Nephron (organoid): ENCODE results near the gene LYRM7.
"Not testable (repeated sequence)": the region's sequence is repeated elsewhere in the genome, so short reads cannot be mapped to it uniquely, and the experiment has no call there.

Source experiments
- H3K27ac Mint-ChIP-seq, 3 experiments: 2 replicates each; pipeline ENCODE4 v1.8.0; 2020; ENCODE audit warnings: mixed read lengths in 3 of 3, mild to moderate bottlenecking in 2 of 3, moderate library complexity in 1 of 3
- H3K27me3 Mint-ChIP-seq: 2 replicates; pipeline ENCODE4 v1.8.0; 2021; ENCODE audit warnings: low read depth, mild to moderate bottlenecking, moderate library complexity, mixed read lengths
- H3K36me3 Mint-ChIP-seq: 2 replicates; pipeline ENCODE4 v1.8.0; 2020; ENCODE audit warnings: low read depth, mixed read lengths
- H3K4me1 Mint-ChIP-seq: 2 replicates; pipeline ENCODE4 v1.8.0; 2020; ENCODE audit warnings: mixed read lengths
- H3K4me3 Mint-ChIP-seq, 3 experiments: 2 replicates each; pipeline ENCODE4 v1.8.0; 2020; ENCODE audit warnings: mild to moderate bottlenecking in 3 of 3, mixed read lengths in 3 of 3, moderate library complexity in 2 of 3
- H3K9me3 Mint-ChIP-seq: 2 replicates; pipeline ENCODE4 v1.8.0; 2020; ENCODE audit warnings: mixed read lengths
- TF ChIP-seq, protein P1 (sequence below), 3 experiments: fragments of 200-600 bp; sonication (generic); IDR thresholded peaks; one replicate each; pipeline ENCODE4 v1.5.0; 2021; ENCODE audit warnings: antibody characterized with exemption in 3 of 3; ENCODE audit not compliant: unreplicated experiment in 3 of 3

Gene LYRM7

DNA sequence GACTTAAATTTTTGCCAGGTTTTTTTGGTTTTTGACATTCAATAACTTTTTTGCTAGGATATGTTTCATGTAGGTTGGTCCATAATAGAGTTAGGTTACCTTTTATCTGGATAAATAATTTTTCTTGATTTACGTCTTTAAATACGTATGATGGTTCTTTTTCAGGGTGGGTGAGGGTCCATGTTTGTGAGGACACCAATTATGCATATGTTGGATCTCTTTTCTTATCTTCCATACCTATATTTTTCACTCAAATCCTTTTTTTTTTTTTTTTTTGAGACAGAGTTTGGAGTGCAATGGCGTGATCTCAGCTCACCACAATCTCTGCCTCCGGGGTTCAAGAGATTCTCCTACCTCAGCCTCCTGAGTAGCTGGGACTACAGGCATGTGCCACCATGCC is 75.8 kb downstream of the LYRM7 start:
- Mint-ChIP-seq H3K4me3 (no peak overlapping the region), H3K4me1 (no peaks in the 10 kb centered on the region), H3K27ac (no peak overlapping the region), H3K27me3 (peaks cover 4% of the 10 kb centered on the region), H3K36me3 (no peaks in the 10 kb centered on the region), H3K9me3 (peaks cover 3% of the 10 kb centered on the region)
- TF ChIP-seq, protein P1, sequence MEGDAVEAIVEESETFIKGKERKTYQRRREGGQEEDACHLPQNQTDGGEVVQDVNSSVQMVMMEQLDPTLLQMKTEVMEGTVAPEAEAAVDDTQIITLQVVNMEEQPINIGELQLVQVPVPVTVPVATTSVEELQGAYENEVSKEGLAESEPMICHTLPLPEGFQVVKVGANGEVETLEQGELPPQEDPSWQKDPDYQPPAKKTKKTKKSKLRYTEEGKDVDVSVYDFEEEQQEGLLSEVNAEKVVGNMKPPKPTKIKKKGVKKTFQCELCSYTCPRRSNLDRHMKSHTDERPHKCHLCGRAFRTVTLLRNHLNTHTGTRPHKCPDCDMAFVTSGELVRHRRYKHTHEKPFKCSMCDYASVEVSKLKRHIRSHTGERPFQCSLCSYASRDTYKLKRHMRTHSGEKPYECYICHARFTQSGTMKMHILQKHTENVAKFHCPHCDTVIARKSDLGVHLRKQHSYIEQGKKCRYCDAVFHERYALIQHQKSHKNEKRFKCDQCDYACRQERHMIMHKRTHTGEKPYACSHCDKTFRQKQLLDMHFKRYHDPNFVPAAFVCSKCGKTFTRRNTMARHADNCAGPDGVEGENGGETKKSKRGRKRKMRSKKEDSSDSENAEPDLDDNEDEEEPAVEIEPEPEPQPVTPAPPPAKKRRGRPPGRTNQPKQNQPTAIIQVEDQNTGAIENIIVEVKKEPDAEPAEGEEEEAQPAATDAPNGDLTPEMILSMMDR (IDR thresholded peaks at IDR 0.05; ENCODE audit: unreplicated experiment in 3 of 3): no peak

DNA sequence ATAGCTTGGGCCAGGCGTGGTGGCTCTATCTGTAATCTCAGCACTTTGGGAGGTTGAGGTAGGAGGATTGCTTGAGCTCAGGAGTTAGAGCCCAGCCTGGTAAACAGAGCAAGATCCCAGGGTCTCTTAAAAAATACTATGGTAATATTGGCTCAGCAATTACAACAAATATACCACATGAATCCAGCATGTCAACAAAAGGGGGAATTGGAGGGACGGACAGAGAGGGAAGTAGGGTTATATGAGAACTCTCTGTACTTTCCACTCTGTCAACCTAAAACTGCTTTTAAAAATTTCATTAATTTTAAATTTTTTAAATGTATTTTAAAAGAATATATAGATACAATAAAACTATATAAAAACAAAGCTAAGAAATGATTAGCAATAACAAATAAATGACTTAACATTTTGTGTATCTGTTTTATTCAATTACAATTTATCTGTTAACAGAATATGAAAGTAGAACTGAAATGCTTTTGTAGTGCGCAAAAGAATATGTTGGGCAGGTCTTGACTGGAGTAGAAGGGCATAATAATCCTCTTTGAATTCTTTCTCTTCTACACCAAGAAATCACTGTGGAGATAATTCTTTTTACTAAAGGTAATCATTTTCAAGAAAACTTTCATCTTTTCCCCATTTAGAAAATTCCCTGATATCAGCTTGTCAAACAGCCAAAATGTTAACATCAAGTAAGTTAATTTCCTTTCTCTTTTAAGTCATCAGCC is 80.2 kb downstream of the LYRM7 start:
- Mint-ChIP-seq H3K27ac (no peak overlapping the region), H3K36me3 (no peaks in the 10 kb centered on the region), H3K4me1 (no peaks in the 10 kb centered on the region), H3K4me3 (no peak overlapping the region), H3K9me3 (peaks cover 3% of the 10 kb centered on the region), H3K27me3 (peaks cover 4% of the 10 kb centered on the region)
- TF ChIP-seq, protein P1 (IDR thresholded peaks at IDR 0.05; ENCODE audit: unreplicated experiment in 3 of 3): no peak

DNA sequence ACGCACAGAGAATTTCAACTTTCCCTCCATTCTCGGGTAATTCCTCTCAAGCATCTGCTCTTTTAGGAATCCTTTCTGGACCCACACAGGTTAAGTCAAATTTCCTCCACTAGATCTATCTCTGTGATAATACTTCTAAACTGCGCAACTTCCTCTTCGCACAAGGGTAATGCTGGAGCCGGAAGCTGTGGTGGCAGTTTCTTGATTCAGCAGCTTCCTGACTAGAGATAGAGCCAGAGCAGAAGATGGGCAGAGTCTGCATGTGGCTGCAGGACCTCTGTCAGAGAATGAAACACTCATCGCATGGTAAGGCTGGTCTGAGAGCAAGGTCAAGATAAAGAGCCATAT is 82.1 kb downstream of the LYRM7 start:
- Mint-ChIP-seq H3K4me3 (no peak overlapping the region), H3K9me3 (peaks cover 3% of the 10 kb centered on the region), H3K4me1 (no peaks in the 10 kb centered on the region), H3K27me3 (peaks cover 4% of the 10 kb centered on the region), H3K27ac (no peak overlapping the region), H3K36me3 (no peaks in the 10 kb centered on the region)
- TF ChIP-seq, protein P1 (IDR thresholded peaks at IDR 0.05; ENCODE audit: unreplicated experiment in 3 of 3): no peak

GRCh38 chr5:131254025-131254424 is 83.3 kb downstream of the LYRM7 start:
- not testable (repeated sequence) for H3K27ac Mint-ChIP-seq, H3K9me3 Mint-ChIP-seq, H3K4me3 Mint-ChIP-seq, H3K36me3 Mint-ChIP-seq, H3K27me3 Mint-ChIP-seq, H3K4me1 Mint-ChIP-seq

DNA sequence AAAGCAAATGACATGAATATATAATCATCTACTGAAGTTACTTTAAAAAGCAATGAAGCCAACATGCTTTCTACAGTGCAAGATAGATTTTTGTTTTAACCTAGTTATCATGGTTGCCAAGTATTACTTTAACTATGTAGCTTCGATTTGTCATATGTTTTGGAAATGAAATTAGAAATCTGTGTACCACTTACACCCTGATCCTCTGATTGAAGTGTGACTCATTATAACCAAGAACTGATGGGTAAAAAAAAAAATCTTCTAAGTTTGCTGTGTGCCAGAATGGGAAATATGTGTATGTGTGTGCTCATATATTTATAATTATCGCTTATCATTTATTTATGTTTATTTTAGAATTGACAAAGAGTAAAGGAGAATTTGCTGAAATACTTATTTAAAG is 84.0 kb downstream of the LYRM7 start:
- Mint-ChIP-seq H3K27me3 (peaks cover under 1% of the 10 kb centered on the region), H3K9me3 (no peaks in the 10 kb centered on the region), H3K4me3 (no peak overlapping the region), H3K27ac (no peak overlapping the region), H3K36me3 (no peaks in the 10 kb centered on the region), H3K4me1 (no peaks in the 10 kb centered on the region)
- TF ChIP-seq, protein P1 (IDR thresholded peaks at IDR 0.05; ENCODE audit: unreplicated experiment in 3 of 3): no peak
